Gastroesophageal sphincter (tissue), 4 donors: ENCODE results near the gene ROBO1. TPM values are rescaled to one million over a fixed set of nuclear protein-coding genes. Genes with fewer than 3 reads are reported as not detected.

Experiments used
- ATAC-seq: fragments of 150-250 bp; one replicate; pipeline ENCODE4 v1.9.1; 2016; ENCODE audit warnings: mild to moderate bottlenecking, moderate library complexity
- H3K27ac ChIP-seq, 4 donors: fragments of 200-600 bp; sonication (generic) in 3 of 4; 1 replicate in 3 of 4; 2 replicates in 1 of 4; pipeline ENCODE4 v1.5.1; 2016 to 2019
- H3K27me3 ChIP-seq: fragments of 200-600 bp; sonication (generic); one replicate; pipeline ENCODE4 v1.5.1; 2019
- H3K36me3 ChIP-seq, 2 donors: fragments of 200-600 bp; sonication (generic); one replicate each; pipeline ENCODE4 v1.5.1; 2019; ENCODE audit warnings: control low read depth in 1 of 2
- H3K4me1 ChIP-seq, 3 donors: fragments of 200-600 bp; sonication (generic); 1 replicate in 2 of 3; 2 replicates in 1 of 3; pipeline ENCODE4 v1.5.1; 2016 to 2019; ENCODE audit warnings: control low read depth in 2 of 3
- H3K4me3 ChIP-seq, 2 donors: fragments of 200-600 bp; sonication (generic); one replicate each; pipeline ENCODE4 v1.5.1; 2019; ENCODE audit warnings: mild to moderate bottlenecking in 1 of 2, moderate library complexity in 1 of 2
- H3K9me3 ChIP-seq, 3 donors: fragments of 200-600 bp; sonication (generic); one replicate each; pipeline ENCODE4 v1.5.1; 2017 to 2019; ENCODE audit warnings: control low read depth in 2 of 3
- EP300 ChIP-seq: sonication (generic); formaldehyde crosslinking; IDR thresholded peaks from one replicate; pipeline ENCODE4 v1.6.1; 2017; ENCODE audit warnings: antibody characterized with exemption, mild to moderate bottlenecking
- POLR2A ChIP-seq, 2 donors: fragments of 450-650 bp; IDR thresholded peaks; one replicate each; pipeline ENCODE4 v1.6.1; 2017; ENCODE audit warnings: antibody characterized with exemption in 2 of 2, mild to moderate bottlenecking in 2 of 2, moderate library complexity in 1 of 2
- POLR2AphosphoS5 ChIP-seq: sonication (generic); formaldehyde crosslinking; IDR thresholded peaks from one replicate; pipeline ENCODE4 v1.6.1; 2017; ENCODE audit warnings: antibody characterized with exemption
- WGBS, 2 donors: methylation state at CpG; one replicate each; pipeline ENCODE4 v1.1.5; 2018; ENCODE audit warnings: low coverage in 1 of 2; 5-methylcytosine and 5-hydroxymethylcytosine counted together
- total RNA-seq, 4 donors: library from RNA; depleted of rRNA; stranded (reverse); fragments of >200 nt; gene quantifications; one replicate each; pipeline ENCODE4 v1.1.0, GENCODE V29; 2016
- TF ChIP-seq, protein P1 (sequence below), 4 experiments: fragments of 200-600 bp in 2 of 4; fragments of 450-650 bp in 2 of 4; sonication (generic) in 1 of 4; IDR thresholded peaks; one replicate each; pipeline ENCODE4 v1.5.1; 2017 to 2019; ENCODE audit warnings: antibody characterized with exemption in 4 of 4, mild to moderate bottlenecking in 2 of 4, moderate library complexity in 2 of 4

The ROBO1 gene
- total RNA-seq, 4 donors from 2014 or later, result 9.7 to 15.3 (median 12.9) TPM

DNA sequence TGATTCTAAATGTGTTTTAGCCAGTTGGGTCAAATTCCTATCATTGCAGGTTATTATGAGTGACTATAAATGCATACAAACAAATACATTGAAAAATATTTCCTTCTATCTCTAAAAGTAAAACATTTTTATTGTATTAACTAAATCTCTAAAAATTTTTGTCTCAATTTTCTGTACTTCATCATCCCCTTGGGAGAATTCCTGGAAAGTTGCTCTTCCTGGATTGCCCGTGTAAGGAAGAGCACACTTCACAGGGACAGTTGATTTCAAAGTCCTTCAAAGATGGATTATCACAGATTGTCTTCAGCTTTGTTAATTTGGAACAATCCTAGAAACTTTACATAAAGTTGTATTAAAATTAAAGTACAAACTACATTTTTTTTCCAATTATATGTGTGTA, 595.6 kb downstream of the ROBO1 start:
- Histone ChIP-seq H3K27me3 (no peaks in the 10 kb centered on the region), H3K27ac (no peak overlapping the region), H3K4me3 (no peak overlapping the region), H3K36me3 (no peaks in the 10 kb centered on the region), H3K4me1 (peaks cover 0 to 11% (median 0%) of the 10 kb centered on the region in 3 donors), H3K9me3 (no peaks in the 10 kb centered on the region)
- no peak for ATAC-seq
- 67 to 83% methylated on average over 1 of the region's 1 CpG for WGBS, 2 donors
- TF ChIP-seq POLR2A (IDR thresholded peaks at IDR 0.05) (no peak), EP300 (no peak), POLR2AphosphoS5 (no peak)
- TF ChIP-seq, protein P1, sequence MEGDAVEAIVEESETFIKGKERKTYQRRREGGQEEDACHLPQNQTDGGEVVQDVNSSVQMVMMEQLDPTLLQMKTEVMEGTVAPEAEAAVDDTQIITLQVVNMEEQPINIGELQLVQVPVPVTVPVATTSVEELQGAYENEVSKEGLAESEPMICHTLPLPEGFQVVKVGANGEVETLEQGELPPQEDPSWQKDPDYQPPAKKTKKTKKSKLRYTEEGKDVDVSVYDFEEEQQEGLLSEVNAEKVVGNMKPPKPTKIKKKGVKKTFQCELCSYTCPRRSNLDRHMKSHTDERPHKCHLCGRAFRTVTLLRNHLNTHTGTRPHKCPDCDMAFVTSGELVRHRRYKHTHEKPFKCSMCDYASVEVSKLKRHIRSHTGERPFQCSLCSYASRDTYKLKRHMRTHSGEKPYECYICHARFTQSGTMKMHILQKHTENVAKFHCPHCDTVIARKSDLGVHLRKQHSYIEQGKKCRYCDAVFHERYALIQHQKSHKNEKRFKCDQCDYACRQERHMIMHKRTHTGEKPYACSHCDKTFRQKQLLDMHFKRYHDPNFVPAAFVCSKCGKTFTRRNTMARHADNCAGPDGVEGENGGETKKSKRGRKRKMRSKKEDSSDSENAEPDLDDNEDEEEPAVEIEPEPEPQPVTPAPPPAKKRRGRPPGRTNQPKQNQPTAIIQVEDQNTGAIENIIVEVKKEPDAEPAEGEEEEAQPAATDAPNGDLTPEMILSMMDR (IDR thresholded peaks at IDR 0.05), result no peak

GRCh38 chr3:79170021-79170420, 597.8 kb downstream of the ROBO1 start:
- peaks cover 0 to 11% (median 0%) of the 10 kb centered on the region in 3 donors for H3K4me1 ChIP-seq
- WGBS, 2 donors, result 100% methylated on average over 1 of the region's 1 CpG; no CpG with 5 or more reads in 1 of the 2 donors
- no peaks in the 10 kb centered on the region for H3K27me3 ChIP-seq
- TF ChIP-seq, protein P1 (IDR thresholded peaks at IDR 0.05), result no peak
- TF ChIP-seq EP300, result no peak
- TF ChIP-seq POLR2AphosphoS5, result no peak
- no peak for TF ChIP-seq POLR2A (IDR thresholded peaks at IDR 0.05)
- H3K27ac ChIP-seq, result no peak overlapping the region
- H3K36me3 ChIP-seq, result no peaks in the 10 kb centered on the region
- ATAC-seq, result no peak
- H3K9me3 ChIP-seq, result no peaks in the 10 kb centered on the region
- no peak overlapping the region for H3K4me3 ChIP-seq

DNA sequence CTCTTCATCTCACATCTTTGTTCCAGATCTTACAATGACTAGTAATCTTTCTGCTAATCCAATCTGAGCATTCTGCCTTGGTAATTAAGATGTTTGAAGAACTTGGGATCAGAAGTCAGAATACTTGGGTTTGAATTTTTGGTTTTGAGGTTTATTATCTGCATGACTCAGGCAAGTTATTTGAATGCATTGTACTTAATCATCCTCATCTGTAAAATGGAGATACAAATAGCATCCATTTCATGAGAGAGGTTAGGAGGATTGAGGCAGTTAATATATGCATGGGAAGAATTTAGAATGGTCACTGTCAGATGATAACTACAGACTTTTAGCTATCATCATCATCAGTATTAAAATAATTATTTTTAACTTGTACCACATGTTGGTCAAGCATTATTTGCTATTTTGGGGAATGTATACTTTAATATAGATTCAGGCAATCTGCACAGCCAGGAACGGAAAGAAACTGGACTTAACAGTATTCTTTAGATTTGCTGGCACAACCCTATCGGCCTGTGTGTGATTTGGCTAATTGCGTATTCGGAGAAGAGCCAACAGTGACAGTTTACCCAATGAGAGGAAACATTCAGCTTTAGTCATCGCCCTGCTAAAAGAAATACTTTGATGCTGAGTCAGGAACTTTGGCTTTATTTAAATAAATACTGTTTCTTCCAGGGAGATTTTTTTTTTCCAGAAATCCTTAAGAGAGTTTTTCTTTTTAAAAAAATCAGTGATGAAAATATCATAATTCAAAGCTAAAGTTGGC, 600.0 kb downstream of the ROBO1 start:
- no peak overlapping the region for H3K27ac ChIP-seq
- WGBS, 2 donors, result 9 to 15% methylated on average over 5 of the region's 5 CpGs

GRCh38 chr3:79162653-79163052, 605.1 kb downstream of the ROBO1 start:
- TF ChIP-seq EP300 (no peak), POLR2A (IDR thresholded peaks at IDR 0.05) (no peak), POLR2AphosphoS5 (no peak)
- TF ChIP-seq, protein P1 (IDR thresholded peaks at IDR 0.05), result no peak
- H3K4me1 ChIP-seq, result no peaks in the 10 kb centered on the region
- no peaks in the 10 kb centered on the region for H3K27me3 ChIP-seq
- no peaks in the 10 kb centered on the region for H3K36me3 ChIP-seq
- no peak for ATAC-seq
- no peak overlapping the region for H3K27ac ChIP-seq
- no peaks in the 10 kb centered on the region for H3K9me3 ChIP-seq
- WGBS, 2 donors, result 73 to 87% methylated on average over 2 of the region's 2 CpGs
- no peak overlapping the region for H3K4me3 ChIP-seq

More for the DNA sequence above, 600.0 kb downstream of the ROBO1 start:
- ATAC-seq, result no peak
- H3K4me1 ChIP-seq, result peaks cover 0 to 11% (median 0%) of the 10 kb centered on the region in 3 donors
- no peak overlapping the region for H3K4me3 ChIP-seq
- H3K36me3 ChIP-seq, result no peaks in the 10 kb centered on the region
- H3K27me3 ChIP-seq, result no peaks in the 10 kb centered on the region
- TF ChIP-seq EP300 (no peak), POLR2AphosphoS5 (peak; percentile 72), POLR2A (IDR thresholded peaks at IDR 0.05) (no peak)
- TF ChIP-seq, protein P1 (IDR thresholded peaks at IDR 0.05), result no peak
- H3K9me3 ChIP-seq, result no peaks in the 10 kb centered on the region

GRCh38 chr3:79161941-79162340, 605.9 kb downstream of the ROBO1 start:
- Histone ChIP-seq H3K36me3 (no peaks in the 10 kb centered on the region), H3K9me3 (no peaks in the 10 kb centered on the region), H3K27ac (no peak overlapping the region), H3K4me1 (no peaks in the 10 kb centered on the region), H3K4me3 (no peak overlapping the region), H3K27me3 (no peaks in the 10 kb centered on the region)
- TF ChIP-seq POLR2A (IDR thresholded peaks at IDR 0.05), result no peak
- TF ChIP-seq, protein P1 (IDR thresholded peaks at IDR 0.05), result no peak
- TF ChIP-seq EP300, result no peak
- no peak for TF ChIP-seq POLR2AphosphoS5
- WGBS, 2 donors, result 29 to 70% methylated on average over 1 of the region's 1 CpG
- no peak for ATAC-seq
